HCT116 (cell line): ENCODE data around the gene ATP8A2. TPM values are rescaled to one million over a fixed set of nuclear protein-coding genes. Genes with fewer than 3 reads are reported as not detected.

Source experiments
- ATAC-seq: fragments of 200-7000 bp; cut with Tn5 transposase; 2 replicates; pipeline ENCODE4 v1.9.1; 2020; ENCODE audit warnings: mild to moderate bottlenecking, moderate library complexity
- BruUV-seq: library from RNA; stranded (reverse); fragments of 400-500 nt; replicated peaks from 2 replicates; lab custom pipeline; 2021; lab: Mats Ljungman, UMichigan
- CTCF ChIA-PET: fragments of 300-600 bp; sonication (Branson Sonifier 250); formaldehyde crosslinking; loops from one replicate; lab custom pipeline; 2021; ENCODE audit warnings: antibody characterized with exemption; lab: Charles Lee
- POLR2A ChIA-PET: fragments of 300-600, 350-600 bp; sonication (Branson Sonifier 250); formaldehyde crosslinking; loops from one replicate; lab custom pipeline; 2021; ENCODE audit warnings: antibody characterized with exemption; lab: Charles Lee
- RAD21 ChIA-PET, 2 experiments: fragments of 300-600 bp; sonication (Branson Sonifier 250); formaldehyde crosslinking; loops; one replicate each; lab custom pipeline; 2023; ENCODE audit warnings: low total read pairs in 2 of 2; ENCODE audit not compliant: uncharacterized antibody in 2 of 2, unreplicated experiment in 2 of 2, low non-redundant PET in 1 of 2; lab: Charles Lee
- DNase-seq: peaks from one replicate; pipeline ENCODE4 v3.0.0-alpha.2; 2010; ENCODE audit warnings: low read depth, low spot score
- H2AFZ ChIP-seq: fragments of 200-600 bp; shearing (Covaris generic), sonication (generic); 2 replicates; pipeline ENCODE4 v1.6.1; 2017; ENCODE audit warnings: low read depth, mixed run types, mixed read lengths, antibody characterized with exemption, low read length; ENCODE audit not compliant: poor library complexity, severe bottlenecking
- H3K27ac ChIP-seq: 2 replicates; pipeline ENCODE4 v1.5.1; 2012; ENCODE audit warnings: low read depth, low read length
- H3K27me3 ChIP-seq: fragments of 200-600 bp; sonication (generic); 2 replicates; pipeline ENCODE4 v1.6.1; 2016; ENCODE audit warnings: mixed run types, low read length, mixed read lengths; ENCODE audit not compliant: insufficient read depth
- H3K36me3 ChIP-seq, 2 experiments: fragments of 200-500 bp in 1 of 2; fragments of 200-600 bp in 1 of 2; sonication (Bioruptor generic) in 1 of 2; sonication (generic) in 1 of 2; 2 replicates each; pipeline versions ENCODE4 v1.5.1 to v1.6.1; 2014 to 2016; ENCODE audit warnings: low read length in 2 of 2, inconsistent platforms in 1 of 2, mixed read lengths in 1 of 2, mixed run types in 1 of 2; ENCODE audit not compliant: insufficient read depth in 2 of 2, control insufficient read depth in 1 of 2
- H3K4me1 ChIP-seq, 2 experiments: fragments of 200-600 bp in 1 of 2; sonication (generic) in 1 of 2; 2 replicates each; pipeline versions ENCODE4 v1.5.1 to v1.6.1; 2012 to 2017; ENCODE audit warnings: low read length in 2 of 2, inconsistent platforms in 1 of 2, mild to moderate bottlenecking in 1 of 2, mixed read lengths in 1 of 2, mixed run types in 1 of 2, moderate library complexity in 1 of 2; ENCODE audit not compliant: insufficient read depth in 2 of 2, control insufficient read depth in 1 of 2
- H3K4me2 ChIP-seq: fragments of 200-600 bp; sonication (generic); 2 replicates; pipeline ENCODE4 v1.6.1; 2017; ENCODE audit warnings: mixed run types, low read length, mixed read lengths
- H3K4me3 ChIP-seq, 2 experiments: fragments of 200-600 bp in 1 of 2; sonication (generic) in 1 of 2; replicated peaks in 1 of 2; 2 replicates each; pipeline ENCODE4 v1.5.1; 2011 to 2016; ENCODE audit warnings: low read length in 2 of 2, control low read depth in 1 of 2, low read depth in 1 of 2, mild to moderate bottlenecking in 1 of 2, mixed read lengths in 1 of 2, mixed run types in 1 of 2
- H3K79me2 ChIP-seq: fragments of 200-600 bp; sonication (generic); 2 replicates; pipeline ENCODE4 v1.6.1; 2017; ENCODE audit warnings: mild to moderate bottlenecking, mixed run types, low read length, moderate library complexity, mixed read lengths; ENCODE audit not compliant: insufficient read depth
- H3K9ac ChIP-seq: fragments of 200-600 bp; sonication (generic); 2 replicates; pipeline ENCODE4 v1.6.1; 2016; ENCODE audit warnings: low read length, mixed read lengths
- H3K9me2 ChIP-seq: fragments of 200-600 bp; sonication (generic), shearing (Covaris generic); 2 replicates; pipeline ENCODE4 v1.6.1; 2017; ENCODE audit warnings: mixed run types, mild to moderate bottlenecking, moderate library complexity; ENCODE audit not compliant: insufficient read depth
- H3K9me3 ChIP-seq, 2 experiments: fragments of 200-500 bp in 1 of 2; fragments of 200-600 bp in 1 of 2; sonication (Bioruptor generic) in 1 of 2; sonication (generic) in 1 of 2; 2 replicates each; pipeline ENCODE4 v1.6.1; 2014 to 2017; ENCODE audit warnings: low read length in 2 of 2, mixed read lengths in 2 of 2, inconsistent platforms in 1 of 2, low read depth in 1 of 2, mild to moderate bottlenecking in 1 of 2, mixed run types in 1 of 2, moderate library complexity in 1 of 2; ENCODE audit not compliant: control insufficient read depth in 1 of 2, insufficient read depth in 1 of 2
- H4K20me1 ChIP-seq: fragments of 200-600 bp; sonication (generic), shearing (Covaris generic); 2 replicates; pipeline ENCODE4 v1.6.1; 2017; ENCODE audit warnings: mixed run types, mild to moderate bottlenecking, moderate library complexity; ENCODE audit not compliant: insufficient read depth
- CBX3 ChIP-seq: IDR thresholded peaks from 2 replicates; pipeline ENCODE4 v1.6.1; 2012; ENCODE audit warnings: low read depth
- ELF1 ChIP-seq: IDR thresholded peaks from 2 replicates; pipeline ENCODE4 v1.6.1; 2012; ENCODE audit warnings: low read depth, borderline replicate concordance
- EZH2 ChIP-seq: fragments of 200-600 bp; sonication (generic); IDR thresholded peaks from 2 replicates; pipeline ENCODE4 v1.6.1; 2017; ENCODE audit warnings: antibody characterized with exemption, mixed run types
- EZH2phosphoT487 ChIP-seq: fragments of 200-600 bp; IDR thresholded peaks from 2 replicates; pipeline ENCODE4 v1.6.1; 2018; ENCODE audit warnings: antibody characterized with exemption, borderline replicate concordance
- POLR2AphosphoS5 ChIP-seq: IDR thresholded peaks from 2 replicates; pipeline ENCODE4 v1.6.1; 2011; ENCODE audit warnings: mild to moderate bottlenecking, low read depth, low read length, moderate library complexity
- RAD21 ChIP-seq: IDR thresholded peaks from 2 replicates; pipeline ENCODE4 v1.6.1; 2012; ENCODE audit warnings: low read depth, mild to moderate bottlenecking
- SRF ChIP-seq: IDR thresholded peaks from 2 replicates; pipeline ENCODE4 v1.6.1; 2012; ENCODE audit warnings: low read depth
- TCF7L2 ChIP-seq: IDR thresholded peaks from 2 replicates; pipeline ENCODE4 v1.7.0; 2011; ENCODE audit warnings: borderline replicate concordance, inconsistent platforms; ENCODE audit not compliant: insufficient read depth, insufficient read length; ENCODE audit errors: extremely low read depth
- YY1 ChIP-seq: IDR thresholded peaks from 2 replicates; pipeline ENCODE4 v1.6.1; 2011; ENCODE audit warnings: low read length, low read depth, moderate library complexity, mild to moderate bottlenecking; ENCODE audit not compliant: insufficient replicate concordance; ENCODE audit errors: extremely low read depth
- ZFX ChIP-seq: fragments of 450-650 bp; IDR thresholded peaks from 2 replicates; pipeline ENCODE4 v1.6.1; 2017
- intact Hi-C: fragments of 100-400 bp; cut with micrococcal nuclease; formaldehyde crosslinking; loops from 2 replicates; pipeline ENCODE4 v1.10.0; 2022
- total RNA-seq: library from RNA; stranded (reverse); gene quantifications from one replicate; pipeline ENCODE4 v1.2.1, GENCODE V29; 2021; ENCODE audit not compliant: unreplicated experiment

The ATP8A2 gene
- total RNA-seq, 1 experiment from 2014 or later = not detected

- no peak for TF ChIP-seq EZH2
- TF ChIP-seq ELF1 = no peak
- TF ChIP-seq POLR2AphosphoS5 = no peak
- TF ChIP-seq SRF = no peak
- no peak for TF ChIP-seq EZH2phosphoT487
- ATAC-seq (no peak), DNase-seq (no peak)
- Histone ChIP-seq H3K9me3 (no peaks in the 10 kb centered on the region), H3K4me1 (no peaks in the 10 kb centered on the region), H3K4me2 (no peak overlapping the region), H3K36me3 (no peaks in the 10 kb centered on the region), H3K4me3 (no peak overlapping the region), H3K79me2 (no peaks in the 10 kb centered on the region), H3K9ac (no peak overlapping the region), H2AFZ (no peak overlapping the region), H3K27me3 (peaks cover 54% of the 10 kb centered on the region), H3K9me2 (no peaks in the 10 kb centered on the region), H4K20me1 (no peaks in the 10 kb centered on the region), H3K27ac (no peak overlapping the region)
- intact Hi-C loops = no loop called here
- ChIA-PET RAD21 (no interaction called here), POLR2A (no interaction called here), CTCF (no interaction called here)
- BruUV-seq = no TSS peak
These were observed 673.4 kb downstream of the ATP8A2 start for GRCh38 chr13:26045142-26045541.

DNA sequence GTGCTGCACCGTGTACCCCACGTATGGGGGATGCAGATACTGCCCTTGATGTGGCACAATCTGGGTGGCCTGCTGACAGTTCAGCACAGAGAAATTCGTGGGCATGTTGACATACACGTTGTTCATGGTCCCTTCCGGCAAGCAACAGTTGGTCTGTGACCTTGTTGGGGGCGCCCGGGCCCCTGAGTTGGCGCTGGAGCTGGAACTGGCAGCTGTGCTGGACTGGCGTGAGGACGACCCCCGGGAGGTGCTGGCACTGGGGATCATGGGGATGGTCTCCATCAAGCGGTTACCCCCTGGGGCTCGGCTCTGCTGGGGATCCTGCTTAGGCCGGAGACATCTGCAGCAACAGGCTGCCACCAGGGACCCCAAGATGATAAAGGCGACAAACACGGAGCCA is 674.9 kb downstream of the ATP8A2 start:
- H3K4me1 ChIP-seq = no peaks in the 10 kb centered on the region
- DNase-seq = no peak
- CTCF ChIA-PET = no interaction called here
- TF ChIP-seq EZH2 (no peak), ZFX (no peak), CBX3 (no peak), YY1 (no peak), TCF7L2 (no peak), RAD21 (no peak), SRF (no peak)
- TF ChIP-seq, all 23 proteins: peak for 0
- Histone ChIP-seq H3K27ac (no peak overlapping the region), H4K20me1 (no peaks in the 10 kb centered on the region), H3K4me2 (no peak overlapping the region), H3K4me3 (no peak overlapping the region), H3K9ac (no peak overlapping the region), H2AFZ (no peak overlapping the region), H3K9me2 (no peaks in the 10 kb centered on the region), H3K79me2 (no peaks in the 10 kb centered on the region), H3K27me3 (peaks cover 46% of the 10 kb centered on the region), H3K36me3 (no peaks in the 10 kb centered on the region), H3K9me3 (no peaks in the 10 kb centered on the region)
- POLR2A ChIA-PET = no interaction called here
- RAD21 ChIA-PET = no interaction called here
- intact Hi-C loops = no loop called here
- BruUV-seq = no TSS peak
- ATAC-seq = no peak
